ENCODE measurements around the gene SF3B5. TPM values are rescaled to one million over a fixed set of nuclear protein-coding genes. Genes with fewer than 3 reads are reported as not detected.

SF3B5 gene
- polyA plus RNA-seq, 6 donors from 2014 or later = 314 to 420 (median 370) TPM

DNA sequence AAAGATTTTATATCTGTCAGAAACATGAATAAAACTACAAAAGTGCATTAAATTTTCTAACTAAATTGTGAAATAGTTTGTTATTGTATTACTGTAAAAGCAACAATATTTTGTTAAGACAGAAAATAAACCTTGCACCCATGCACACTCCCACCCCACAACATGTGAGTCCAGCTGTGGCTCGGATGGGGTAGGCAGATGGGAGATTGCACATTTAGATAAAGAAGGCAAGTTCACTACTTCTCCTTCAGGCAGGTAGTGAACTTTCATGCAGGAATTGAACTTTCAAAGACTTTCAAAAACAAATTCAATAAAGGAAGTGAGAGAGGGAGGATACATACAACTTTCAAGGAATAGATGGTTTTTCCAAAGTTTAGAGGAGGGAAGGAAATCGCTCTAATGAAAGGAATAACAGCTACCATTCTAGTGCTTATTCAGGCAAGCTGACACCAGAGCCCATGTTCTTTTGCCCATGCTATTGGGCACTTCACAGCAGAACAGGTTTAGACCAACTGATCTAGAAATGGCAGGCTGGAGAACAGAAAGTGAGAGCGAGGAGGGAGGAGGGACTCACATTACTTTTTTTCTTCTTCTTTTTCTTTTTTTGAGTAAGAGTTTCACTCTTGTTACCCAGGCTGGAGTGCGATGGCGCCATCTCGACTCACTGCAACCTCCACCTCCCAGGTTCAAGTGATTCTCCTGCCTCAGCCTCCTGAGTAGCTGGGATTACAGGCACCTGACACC lies 28.5 kb downstream of the SF3B5 start:
- H3K4me1 Mint-ChIP-seq = peaks cover 23 to 39% (median 26%) of the 10 kb centered on the region in 3 donors
- peak; percentile 13 for DNase-seq
- no peaks in the 10 kb centered on the region for H3K9me3 Mint-ChIP-seq
- H3K27me3 Mint-ChIP-seq = no peaks in the 10 kb centered on the region
- peak overlapping the region in 4 of 8 donors; percentile 10 to 56 (median 23) for H3K4me3 Mint-ChIP-seq
- H3K27ac Mint-ChIP-seq = peak overlapping the region; percentile 18 to 94 (median 64)
- ATAC-seq (ENCODE audit: low read depth in 2 of 2) = no peak
- H3K36me3 Mint-ChIP-seq = no peaks in the 10 kb centered on the region

DNA sequence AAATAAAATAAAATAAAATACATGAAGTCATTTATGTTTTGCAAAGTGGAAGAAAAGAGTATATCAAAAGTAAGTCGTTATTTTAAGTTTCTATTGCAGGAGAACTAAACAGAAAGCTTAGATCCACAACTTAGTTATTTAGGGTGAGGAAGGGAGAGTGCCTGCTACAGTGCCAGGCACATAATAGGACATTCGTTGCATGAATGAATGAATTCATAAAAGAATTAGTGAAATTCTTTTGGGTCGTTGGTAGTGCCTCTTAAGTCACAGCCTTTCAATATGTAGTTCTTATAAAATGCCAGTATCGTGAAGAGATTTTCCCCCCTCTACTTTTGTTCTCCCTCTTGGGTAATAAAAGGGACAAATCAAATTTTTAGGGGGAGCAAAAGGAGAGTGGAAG lies 29.1 kb downstream of the SF3B5 start:
- Mint-ChIP-seq H3K27ac (peak overlapping the region in 2 of 6 donors; percentile 49 to 94), H3K4me3 (peak overlapping the region in 2 of 8 donors; percentile 15 to 31)
- no peak for DNase-seq

DNA sequence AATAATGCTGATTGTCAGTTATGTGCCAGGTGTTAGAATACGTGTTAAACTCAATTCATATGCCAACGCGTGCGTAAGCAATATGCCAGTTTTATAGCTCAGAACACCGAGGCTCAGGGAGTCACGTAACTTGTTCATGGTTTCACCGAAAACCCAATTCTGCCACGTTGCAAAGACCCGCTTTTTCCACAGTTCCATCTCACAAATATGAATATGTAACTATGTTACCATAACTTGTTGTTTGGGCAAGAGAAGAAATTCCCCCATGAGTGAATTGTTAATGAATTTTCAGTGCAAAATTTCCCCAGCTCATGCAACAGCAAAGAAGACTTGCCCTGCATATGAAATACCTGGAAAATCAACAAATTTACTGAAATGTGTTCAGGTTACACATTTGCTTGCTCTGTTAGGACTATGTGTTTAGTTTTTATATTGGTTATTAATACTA lies 30.1 kb downstream of the SF3B5 start:
- peak overlapping the region; percentile 89 to 97 (median 94) for H3K4me3 Mint-ChIP-seq
- H3K9me3 Mint-ChIP-seq = no peaks in the 10 kb centered on the region
- no peaks in the 10 kb centered on the region for H3K27me3 Mint-ChIP-seq
- H3K27ac Mint-ChIP-seq = peak overlapping the region in 5 of 6 donors; percentile 78 to 98 (median 94)
- ATAC-seq (ENCODE audit: low read depth in 2 of 2) (no peak), DNase-seq (peak; percentile 2)
- H3K4me1 Mint-ChIP-seq = peaks cover 23 to 39% (median 26%) of the 10 kb centered on the region in 3 donors
- H3K36me3 Mint-ChIP-seq = no peaks in the 10 kb centered on the region

More for the DNA sequence above, 29.1 kb downstream of the SF3B5 start:
- Mint-ChIP-seq H3K9me3 (no peaks in the 10 kb centered on the region), H3K4me1 (peaks cover 23 to 39% (median 26%) of the 10 kb centered on the region in 3 donors), H3K27me3 (no peaks in the 10 kb centered on the region), H3K36me3 (no peaks in the 10 kb centered on the region)
- no peak for ATAC-seq (ENCODE audit: low read depth in 2 of 2)

DNA sequence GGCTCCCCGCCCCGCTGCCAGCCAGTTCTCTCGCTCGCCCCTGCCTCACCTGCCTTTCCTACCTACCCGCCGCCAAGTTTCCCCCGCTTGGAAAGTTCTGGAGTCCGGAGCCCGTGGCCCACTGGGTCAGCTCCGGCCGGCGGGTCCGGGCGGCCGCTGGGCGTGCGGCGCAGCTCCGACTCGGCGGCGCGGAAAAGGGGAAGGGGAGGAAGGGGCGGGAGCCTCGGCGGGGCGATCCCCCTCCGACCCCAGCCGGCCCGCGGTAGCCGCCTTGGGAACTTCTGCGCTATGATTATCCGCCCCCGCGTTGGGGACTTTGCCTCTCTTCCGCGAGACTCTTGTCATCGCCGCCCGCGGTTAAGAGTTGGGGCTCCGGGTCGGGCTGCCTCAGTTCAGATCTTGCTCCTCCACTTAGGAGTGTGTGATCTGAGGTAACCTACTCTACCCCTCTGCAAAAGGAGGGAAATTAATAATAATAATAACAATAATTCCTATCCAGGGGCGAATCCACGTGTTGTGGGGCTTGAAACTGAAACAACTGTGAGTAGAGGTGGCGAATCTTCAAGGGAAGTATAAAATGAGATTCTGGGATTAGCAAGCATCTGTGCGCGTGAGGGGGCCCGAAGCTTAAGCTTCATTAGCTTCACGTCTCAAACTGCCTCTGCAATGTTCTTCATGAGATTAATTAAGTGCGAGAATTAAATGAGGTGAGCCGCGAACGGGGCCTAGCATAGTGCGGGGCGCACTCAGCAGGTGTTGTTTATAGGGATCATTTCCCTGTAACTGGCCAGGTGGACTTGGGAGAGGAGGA lies 30.8 kb downstream of the SF3B5 start:
- Mint-ChIP-seq H3K4me1 (peaks cover 23 to 39% (median 26%) of the 10 kb centered on the region in 3 donors), H3K9me3 (no peaks in the 10 kb centered on the region), H3K27me3 (no peaks in the 10 kb centered on the region), H3K4me3 (peak overlapping the region; percentile 89 to 97 (median 94)), H3K36me3 (no peaks in the 10 kb centered on the region), H3K27ac (peak overlapping the region; percentile 67 to 98 (median 92))
- DNase-seq (peak; percentile 59), ATAC-seq (ENCODE audit: low read depth in 2 of 2) (peak; percentile 22 to 23)

DNA sequence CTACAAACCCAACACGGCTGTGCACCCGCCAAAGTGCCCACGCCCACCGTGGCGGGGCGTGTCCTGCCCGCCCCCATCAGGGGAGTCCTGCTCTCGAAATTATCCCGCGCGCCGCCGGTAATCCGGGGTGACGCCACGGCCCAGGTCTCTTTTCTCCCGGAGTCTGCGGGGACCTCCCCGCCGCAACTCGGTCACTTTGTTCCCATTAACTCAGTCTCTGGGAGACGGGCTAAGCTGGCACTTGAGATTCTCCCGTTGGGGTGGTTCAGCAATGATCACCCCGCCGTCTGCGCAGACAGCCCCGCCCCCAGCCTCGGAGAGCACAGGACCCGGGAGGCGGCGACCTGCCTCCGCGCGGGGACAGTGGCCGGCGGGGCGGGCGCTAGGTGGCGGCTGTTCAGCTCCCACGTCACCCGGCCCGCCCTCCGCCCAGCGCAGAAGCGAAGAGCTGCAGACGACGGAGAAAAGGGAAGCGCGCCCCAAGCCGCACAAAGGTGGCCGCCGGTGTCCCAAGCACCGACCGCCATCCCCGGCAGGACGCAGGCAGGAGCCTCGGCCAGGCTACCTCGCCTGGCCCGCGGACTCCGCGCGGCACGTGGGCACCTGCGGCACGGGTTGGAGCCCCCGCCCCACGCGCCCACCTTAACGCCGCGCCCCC lies 31.5 kb downstream of the SF3B5 start:
- Mint-ChIP-seq H3K27ac (peak overlapping the region; percentile 94 to 98 (median 96)), H3K4me1 (peaks cover 23 to 39% (median 26%) of the 10 kb centered on the region in 3 donors)
- peak; percentile 87 to 88 for ATAC-seq (ENCODE audit: low read depth in 2 of 2)

DNA sequence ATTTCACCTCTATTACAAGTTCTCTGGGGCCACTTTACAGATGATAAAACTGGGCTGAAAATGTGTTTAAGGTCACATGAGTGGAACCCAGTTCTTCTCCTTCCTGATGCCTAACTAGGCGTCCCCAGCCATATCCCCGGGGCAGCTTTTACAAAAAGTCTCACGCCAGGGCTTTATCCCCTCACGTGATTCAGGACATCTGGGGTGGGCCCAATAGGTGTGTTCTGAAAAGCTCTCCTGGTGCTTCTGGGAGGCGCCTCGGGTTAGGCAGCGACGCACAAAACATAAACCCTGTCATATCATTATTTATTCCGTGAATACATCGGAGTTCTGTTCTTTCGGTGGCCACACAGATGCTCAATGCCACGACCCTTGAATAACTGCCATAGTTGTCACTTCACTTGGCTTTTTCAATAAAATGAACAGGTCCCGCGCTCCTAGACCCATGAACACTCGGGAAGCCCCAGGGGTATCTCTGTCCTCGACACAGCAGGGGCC lies 32.1 kb downstream of the SF3B5 start:
- Mint-ChIP-seq H3K27me3 (no peaks in the 10 kb centered on the region), H3K36me3 (no peaks in the 10 kb centered on the region), H3K9me3 (no peaks in the 10 kb centered on the region), H3K4me1 (peaks cover 25 to 39% (median 26%) of the 10 kb centered on the region in 3 donors), H3K4me3 (peak overlapping the region; percentile 89 to 97 (median 94)), H3K27ac (peak overlapping the region; percentile 94 to 98 (median 96))
- no peak for DNase-seq
- peak; percentile 0 to 3 for ATAC-seq (ENCODE audit: low read depth in 2 of 2)

More for the DNA sequence above, 31.5 kb downstream of the SF3B5 start:
- no peaks in the 10 kb centered on the region for H3K9me3 Mint-ChIP-seq
- H3K27me3 Mint-ChIP-seq = no peaks in the 10 kb centered on the region
- peak overlapping the region; percentile 89 to 97 (median 94) for H3K4me3 Mint-ChIP-seq
- no peaks in the 10 kb centered on the region for H3K36me3 Mint-ChIP-seq
- peak; percentile 95 for DNase-seq

DNA sequence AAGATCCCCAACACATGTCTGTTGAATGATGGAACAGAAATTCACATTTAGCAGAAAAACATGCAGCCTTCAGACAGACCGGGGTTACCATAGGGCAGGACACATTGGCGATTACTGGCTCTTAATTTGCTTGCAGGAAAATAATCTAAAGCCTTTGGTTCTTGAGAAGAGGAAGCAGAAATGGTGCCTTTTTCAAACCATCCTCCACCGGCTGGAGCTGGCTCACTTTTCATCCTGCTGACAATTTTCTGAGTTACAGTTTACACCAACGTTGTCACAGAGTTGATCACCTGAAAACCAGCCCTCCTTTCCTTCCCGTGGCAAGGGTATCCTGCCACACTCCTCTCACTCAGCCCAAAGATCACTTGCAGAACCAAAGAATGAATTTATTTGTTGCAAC lies 32.6 kb downstream of the SF3B5 start:
- Mint-ChIP-seq H3K27me3 (no peaks in the 10 kb centered on the region), H3K4me1 (peaks cover 27 to 38% (median 28%) of the 10 kb centered on the region in 3 donors), H3K4me3 (peak overlapping the region; percentile 89 to 97 (median 94)), H3K36me3 (no peaks in the 10 kb centered on the region), H3K27ac (peak overlapping the region; percentile 94 to 98 (median 96)), H3K9me3 (no peaks in the 10 kb centered on the region)
- DNase-seq = peak; percentile 3
- no peak for ATAC-seq (ENCODE audit: low read depth in 2 of 2)

DNA sequence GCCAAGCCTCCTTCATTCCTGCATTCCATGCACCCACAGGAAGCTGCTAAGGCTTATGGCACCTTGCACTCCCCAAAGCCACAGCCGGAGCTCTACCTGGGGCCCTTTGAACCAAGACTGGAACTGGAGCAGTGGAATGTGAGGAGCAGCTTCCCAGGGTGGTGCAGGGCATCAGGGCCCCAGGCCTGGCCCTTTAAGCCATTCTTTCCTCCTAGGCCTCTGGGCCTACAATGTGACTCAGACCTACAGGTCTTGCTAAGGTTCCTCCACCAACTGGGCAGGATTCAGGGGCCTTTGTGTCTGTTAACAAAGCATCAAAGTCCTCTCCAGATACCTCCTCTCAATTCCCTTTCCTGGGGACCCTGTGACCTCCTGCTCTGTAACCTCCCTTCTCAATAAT lies 36.2 kb downstream of the SF3B5 start:
- H3K36me3 Mint-ChIP-seq = no peaks in the 10 kb centered on the region
- peaks cover 40 to 41% (median 40%) of the 10 kb centered on the region in 3 donors for H3K4me1 Mint-ChIP-seq
- DNase-seq = no peak
- no peaks in the 10 kb centered on the region for H3K27me3 Mint-ChIP-seq
- no peaks in the 10 kb centered on the region for H3K9me3 Mint-ChIP-seq
- H3K4me3 Mint-ChIP-seq = no peak overlapping the region
- no peak for ATAC-seq (ENCODE audit: low read depth in 2 of 2)
- H3K27ac Mint-ChIP-seq = peak overlapping the region in 2 of 6 donors; percentile 35 to 36

DNA sequence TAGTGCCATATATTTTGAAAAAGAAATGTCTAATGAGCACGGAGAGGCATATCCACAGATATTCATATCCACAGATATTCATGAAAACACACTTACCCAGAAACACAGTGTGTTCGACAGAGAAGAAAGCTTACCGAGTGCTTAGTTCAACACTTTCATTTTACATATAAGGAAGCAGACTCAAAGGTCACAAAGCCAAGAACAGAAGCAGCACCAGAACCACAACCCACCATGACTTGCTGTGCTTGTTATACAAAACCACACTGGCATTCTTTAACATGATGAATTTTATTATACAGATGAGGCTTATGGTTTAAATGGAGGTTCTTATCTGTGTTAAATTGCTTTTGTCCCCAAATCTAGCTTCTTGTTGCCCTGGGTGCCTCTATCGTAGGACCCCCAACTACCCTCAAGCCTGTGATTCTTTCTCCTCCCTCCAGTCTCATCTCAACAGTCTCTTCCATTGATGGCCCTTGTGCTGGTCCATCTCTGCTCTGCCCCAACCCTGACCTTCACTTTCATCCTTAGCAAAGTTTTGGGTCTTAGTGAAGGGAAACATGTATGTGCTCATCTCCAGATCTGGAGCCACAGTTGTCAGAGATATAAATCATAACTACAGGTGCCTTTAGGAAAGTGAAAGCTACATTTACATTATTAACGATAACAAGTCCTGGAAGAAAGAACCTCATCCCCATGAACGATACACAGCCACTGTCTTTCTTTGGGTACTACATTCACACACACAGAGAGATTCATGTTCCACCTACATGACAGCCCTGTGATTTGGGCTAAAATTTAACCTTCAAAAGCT lies 40.0 kb downstream of the SF3B5 start:
- no peak for DNase-seq
- Mint-ChIP-seq H3K4me3 (peak overlapping the region; percentile 64 to 96 (median 88)), H3K4me1 (peaks cover 25 to 28% (median 26%) of the 10 kb centered on the region in 3 donors), H3K27me3 (no peaks in the 10 kb centered on the region), H3K27ac (peak overlapping the region; percentile 14 to 97 (median 94)), H3K36me3 (no peaks in the 10 kb centered on the region), H3K9me3 (no peaks in the 10 kb centered on the region)
- ATAC-seq (ENCODE audit: low read depth in 2 of 2) = peak; percentile 88 to 89

DNA sequence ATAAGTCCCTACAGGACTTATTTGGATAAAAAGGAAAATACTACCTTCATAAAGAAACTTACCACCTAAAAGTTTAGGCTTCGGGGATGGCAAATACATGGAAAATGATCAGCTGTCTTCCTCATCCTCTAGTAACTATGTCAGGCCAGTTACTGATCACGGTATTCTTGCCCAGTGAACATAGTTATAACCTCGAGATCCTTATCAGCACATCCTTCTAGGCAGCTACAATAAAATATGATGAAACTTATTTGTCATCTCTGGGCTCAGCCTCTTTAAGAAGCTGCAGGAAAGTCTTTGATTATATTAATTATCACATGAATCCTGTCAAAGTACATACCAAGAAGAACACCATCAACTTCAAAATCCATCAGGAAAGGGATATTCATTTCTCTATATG lies 41.8 kb downstream of the SF3B5 start:
- H3K9me3 Mint-ChIP-seq = peaks cover 0 to 4% (median 0%) of the 10 kb centered on the region in 7 donors
- no peak overlapping the region for H3K27ac Mint-ChIP-seq
- H3K27me3 Mint-ChIP-seq = no peaks in the 10 kb centered on the region
- ATAC-seq (ENCODE audit: low read depth in 2 of 2) = no peak
- no peak for DNase-seq
- peaks cover 5 to 10% of the 10 kb centered on the region in 2 donors for H3K36me3 Mint-ChIP-seq
- H3K4me3 Mint-ChIP-seq = no peak overlapping the region
- H3K4me1 Mint-ChIP-seq = peaks cover 25 to 33% (median 28%) of the 10 kb centered on the region in 3 donors

DNA sequence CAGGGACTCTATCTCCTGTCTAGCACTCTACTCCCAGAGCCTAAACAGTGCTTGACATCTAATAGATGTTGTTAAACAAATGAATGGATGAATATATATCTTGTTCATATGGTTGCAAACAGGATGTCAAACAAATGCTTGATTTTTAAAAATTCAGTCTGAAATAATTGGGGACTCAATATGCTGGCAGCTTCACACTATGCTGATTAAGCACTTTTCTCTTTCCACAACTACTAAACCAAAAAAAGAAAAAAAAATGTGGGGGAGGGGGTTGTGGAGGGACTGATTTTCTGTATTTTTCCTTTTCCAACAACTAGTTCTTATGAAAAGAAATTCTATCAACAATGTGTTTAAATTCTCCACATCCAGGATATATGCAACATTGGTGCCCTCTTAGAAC lies 42.9 kb downstream of the SF3B5 start:
- peaks cover 5 to 10% of the 10 kb centered on the region in 2 donors for H3K36me3 Mint-ChIP-seq
- H3K9me3 Mint-ChIP-seq = peaks cover 0 to 6% (median 0%) of the 10 kb centered on the region in 7 donors
- ATAC-seq (ENCODE audit: low read depth in 2 of 2) (no peak), DNase-seq (no peak)
- no peaks in the 10 kb centered on the region for H3K27me3 Mint-ChIP-seq
- H3K27ac Mint-ChIP-seq = no peak overlapping the region
- no peak overlapping the region for H3K4me3 Mint-ChIP-seq
- H3K4me1 Mint-ChIP-seq = peaks cover 21 to 26% (median 25%) of the 10 kb centered on the region in 3 donors

DNA sequence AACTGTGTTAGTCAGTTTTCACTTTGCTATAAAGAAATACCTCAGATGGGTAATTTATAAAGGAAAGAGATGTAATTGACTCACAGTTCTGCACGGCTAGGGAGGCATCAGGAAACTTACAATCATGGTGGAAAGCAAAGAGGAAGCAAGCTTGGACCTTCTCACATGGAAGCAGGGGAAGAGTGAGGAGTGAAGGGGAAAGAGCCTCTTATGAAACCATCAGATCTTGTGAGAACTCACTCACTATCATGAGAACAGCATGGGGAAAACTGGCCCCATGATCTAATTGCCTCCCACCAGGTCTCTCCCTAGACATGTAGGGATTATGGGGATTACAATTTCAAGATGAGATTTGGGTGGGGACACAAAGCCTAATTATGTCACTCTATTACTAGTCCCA lies 46.0 kb downstream of the SF3B5 start:
- no peaks in the 10 kb centered on the region for H3K27me3 Mint-ChIP-seq
- H3K36me3 Mint-ChIP-seq = peaks cover 5 to 10% of the 10 kb centered on the region in 2 donors
- peaks cover 0 to 6% (median 0%) of the 10 kb centered on the region in 7 donors for H3K9me3 Mint-ChIP-seq
- H3K27ac Mint-ChIP-seq = no peak overlapping the region
- H3K4me1 Mint-ChIP-seq = peaks cover 3 to 7% (median 4%) of the 10 kb centered on the region in 3 donors
- DNase-seq (no peak), ATAC-seq (ENCODE audit: low read depth in 2 of 2) (no peak)
- no peak overlapping the region for H3K4me3 Mint-ChIP-seq
